Osteoblast (primary cell): Measurements from ENCODE around the gene ZDHHC18. TPM values are rescaled to one million over a fixed set of nuclear protein-coding genes. Genes with fewer than 3 reads are reported as not detected.
"Not testable (repeated sequence)": the region's sequence is repeated elsewhere in the genome, so short reads cannot be mapped to it uniquely, and the experiment has no call there.

Experiments used
- DNase-seq: peaks from one replicate; pipeline ENCODE4 v3.0.0; 2011; ENCODE audit warnings: low spot score, mixed read lengths; ENCODE audit not compliant: insufficient read length; ENCODE audit errors: missing footprints
- H2AFZ ChIP-seq: 2 replicates; pipeline ENCODE4 v1.6.0; 2011; ENCODE audit warnings: mild to moderate bottlenecking, low read length
- H3K27ac ChIP-seq: 2 replicates; pipeline ENCODE4 v1.5.1; 2011; ENCODE audit warnings: mild to moderate bottlenecking, low read depth, low read length, moderate library complexity
- H3K27me3 ChIP-seq: 2 replicates; pipeline ENCODE4 v1.6.0; 2012; ENCODE audit warnings: mild to moderate bottlenecking, control low read depth, inconsistent platforms, low read length, moderate library complexity; ENCODE audit not compliant: insufficient read depth
- H3K36me3 ChIP-seq: 2 replicates; pipeline ENCODE4 v1.5.1; 2011; ENCODE audit warnings: mild to moderate bottlenecking, low read length, control low read depth, moderate library complexity; ENCODE audit not compliant: insufficient read depth
- H3K4me1 ChIP-seq: 2 replicates; pipeline ENCODE4 v1.5.1; 2011; ENCODE audit warnings: mild to moderate bottlenecking, low read length, control low read depth, moderate library complexity; ENCODE audit not compliant: insufficient read depth
- H3K4me2 ChIP-seq: 2 replicates; pipeline ENCODE4 v1.6.0; 2011; ENCODE audit warnings: mild to moderate bottlenecking, low read length; ENCODE audit not compliant: insufficient read depth
- H3K4me3 ChIP-seq: fragments of 200-600 bp; sonication (generic); 3 replicates; pipeline ENCODE4 v1.5.1; 2012; ENCODE audit warnings: mild to moderate bottlenecking, low read length, inconsistent platforms; ENCODE audit not compliant: insufficient read depth
- H3K79me2 ChIP-seq: 2 replicates; pipeline ENCODE4 v1.6.0; 2012; ENCODE audit warnings: mild to moderate bottlenecking, low read length, control low read depth, inconsistent platforms; ENCODE audit not compliant: insufficient read depth
- H3K9me3 ChIP-seq: 2 replicates; pipeline ENCODE4 v1.5.1; 2011; ENCODE audit warnings: low read depth, low read length, control low read depth
- H4K20me1 ChIP-seq: 2 replicates; pipeline ENCODE4 v1.6.0; 2012; ENCODE audit warnings: mild to moderate bottlenecking, low read length, control low read depth; ENCODE audit not compliant: insufficient read depth
- total RNA-seq: library from RNA; depleted of rRNA; stranded (reverse); fragments of >200 nt; gene quantifications from 2 replicates; pipeline ENCODE4 v1.2.3, GENCODE V29; 2012
- TF ChIP-seq, protein P1 (sequence below): IDR thresholded peaks from 2 replicates; pipeline ENCODE4 v1.5.1; 2011; ENCODE audit warnings: mild to moderate bottlenecking, low read depth, low read length, moderate library complexity; ENCODE audit errors: extremely low read depth

The ZDHHC18 gene
- total RNA-seq, 1 donor: 7.6 TPM

DNA sequence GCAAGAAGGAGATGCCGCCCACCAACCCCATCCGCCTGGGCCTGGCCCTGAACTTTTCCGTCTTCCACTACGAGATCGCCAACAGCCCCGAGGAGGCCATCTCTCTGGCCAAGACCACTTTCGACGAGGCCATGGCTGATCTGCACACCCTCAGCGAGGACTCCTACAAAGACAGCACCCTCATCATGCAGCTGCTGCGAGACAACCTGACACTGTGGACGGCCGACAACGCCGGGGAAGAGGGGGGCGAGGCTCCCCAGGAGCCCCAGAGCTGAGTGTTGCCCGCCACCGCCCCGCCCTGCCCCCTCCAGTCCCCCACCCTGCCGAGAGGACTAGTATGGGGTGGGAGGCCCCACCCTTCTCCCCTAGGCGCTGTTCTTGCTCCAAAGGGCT lies 37.2 kb downstream of the ZDHHC18 start:
- Histone ChIP-seq H3K79me2 (no peaks in the 10 kb centered on the region), H2AFZ (no peak overlapping the region), H3K27ac (no peak overlapping the region), H3K4me2 (peak overlapping the region; percentile 97), H3K27me3 (no peaks in the 10 kb centered on the region), H3K9me3 (no peaks in the 10 kb centered on the region), H4K20me1 (no peaks in the 10 kb centered on the region), H3K36me3 (no peaks in the 10 kb centered on the region), H3K4me3 (peak overlapping the region; percentile 86), H3K4me1 (peaks cover 23% of the 10 kb centered on the region)
- no peak for DNase-seq
- TF ChIP-seq, protein P1, sequence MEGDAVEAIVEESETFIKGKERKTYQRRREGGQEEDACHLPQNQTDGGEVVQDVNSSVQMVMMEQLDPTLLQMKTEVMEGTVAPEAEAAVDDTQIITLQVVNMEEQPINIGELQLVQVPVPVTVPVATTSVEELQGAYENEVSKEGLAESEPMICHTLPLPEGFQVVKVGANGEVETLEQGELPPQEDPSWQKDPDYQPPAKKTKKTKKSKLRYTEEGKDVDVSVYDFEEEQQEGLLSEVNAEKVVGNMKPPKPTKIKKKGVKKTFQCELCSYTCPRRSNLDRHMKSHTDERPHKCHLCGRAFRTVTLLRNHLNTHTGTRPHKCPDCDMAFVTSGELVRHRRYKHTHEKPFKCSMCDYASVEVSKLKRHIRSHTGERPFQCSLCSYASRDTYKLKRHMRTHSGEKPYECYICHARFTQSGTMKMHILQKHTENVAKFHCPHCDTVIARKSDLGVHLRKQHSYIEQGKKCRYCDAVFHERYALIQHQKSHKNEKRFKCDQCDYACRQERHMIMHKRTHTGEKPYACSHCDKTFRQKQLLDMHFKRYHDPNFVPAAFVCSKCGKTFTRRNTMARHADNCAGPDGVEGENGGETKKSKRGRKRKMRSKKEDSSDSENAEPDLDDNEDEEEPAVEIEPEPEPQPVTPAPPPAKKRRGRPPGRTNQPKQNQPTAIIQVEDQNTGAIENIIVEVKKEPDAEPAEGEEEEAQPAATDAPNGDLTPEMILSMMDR: no peak

DNA sequence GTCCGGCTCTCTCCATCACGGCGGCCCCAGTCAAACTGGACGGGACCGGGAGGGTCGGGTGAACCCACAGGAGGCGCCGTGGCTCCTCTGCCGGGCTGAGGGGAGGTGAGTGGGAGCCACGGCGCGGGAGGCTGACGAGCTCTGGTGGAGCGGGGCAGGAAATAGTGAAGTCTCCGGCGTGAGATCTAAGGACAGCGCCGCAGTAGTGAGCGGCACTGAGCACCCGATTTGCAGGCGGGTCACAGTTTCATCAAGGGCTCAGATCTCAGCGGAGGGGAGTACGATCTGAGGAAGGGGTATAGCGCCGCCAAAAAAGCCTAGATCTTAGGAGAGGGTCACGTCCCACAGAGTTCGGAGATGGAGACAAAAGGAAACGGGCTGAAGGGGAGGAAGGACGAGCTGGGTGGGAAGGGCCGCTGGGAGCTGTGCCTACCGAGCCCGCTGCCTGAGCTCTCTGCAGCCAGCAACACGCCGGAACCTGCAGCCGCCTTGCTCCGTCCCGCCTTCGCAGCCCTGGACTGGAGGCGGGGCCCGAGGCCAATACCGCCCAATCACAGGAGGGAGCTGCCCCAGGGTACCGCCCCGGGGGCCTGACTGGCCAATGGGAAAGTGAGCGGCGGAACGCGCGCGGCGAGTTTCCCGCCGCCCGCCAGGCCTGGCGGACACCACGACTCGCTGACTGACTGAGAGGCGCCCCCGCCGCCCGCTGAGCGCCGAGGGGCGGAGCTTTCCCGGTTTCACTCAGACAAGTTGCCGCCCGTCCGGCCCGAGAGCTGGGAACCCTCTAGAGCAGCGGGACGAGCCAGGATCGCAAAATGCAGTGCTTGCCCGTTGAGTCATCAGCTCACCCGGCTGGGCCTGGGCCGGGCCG lies 38.4 kb downstream of the ZDHHC18 start:
- Histone ChIP-seq H3K4me1 (peaks cover 23% of the 10 kb centered on the region), H3K27ac (peak overlapping the region; percentile 91), H3K27me3 (no peaks in the 10 kb centered on the region), H3K9me3 (no peaks in the 10 kb centered on the region), H3K79me2 (no peaks in the 10 kb centered on the region), H3K36me3 (no peaks in the 10 kb centered on the region), H2AFZ (peak overlapping the region; percentile 97), H3K4me2 (peak overlapping the region; percentile 97), H3K4me3 (peak overlapping the region; percentile 86), H4K20me1 (no peaks in the 10 kb centered on the region)
- peak; percentile 98 for DNase-seq
- TF ChIP-seq, protein P1: no peak

DNA sequence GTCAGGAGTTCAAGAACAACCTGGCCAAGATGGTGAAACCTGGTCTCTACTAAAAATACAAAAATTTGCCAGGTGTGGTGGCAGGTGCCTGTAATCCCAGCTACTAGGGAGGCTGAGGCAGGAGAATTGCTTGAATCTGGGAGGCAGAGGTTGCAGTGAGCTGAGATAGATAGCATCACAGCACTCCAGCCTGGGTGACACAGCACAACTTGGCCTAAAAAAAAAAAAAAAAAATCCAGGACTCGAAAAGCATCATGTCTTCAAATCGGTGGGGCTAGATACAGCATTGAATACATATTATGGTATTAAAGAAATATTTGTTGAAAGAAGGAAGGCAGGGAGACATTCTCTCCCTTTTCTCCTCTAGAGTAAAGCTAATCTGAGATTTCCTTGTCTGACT lies 46.6 kb downstream of the ZDHHC18 start:
- H3K4me3 ChIP-seq, H3K9me3 ChIP-seq, H3K4me1 ChIP-seq, H3K27me3 ChIP-seq, H3K79me2 ChIP-seq, H4K20me1 ChIP-seq, H3K4me2 ChIP-seq, H2AFZ ChIP-seq, H3K27ac ChIP-seq: not testable (repeated sequence)
- peak; percentile 49 for DNase-seq
- H3K36me3 ChIP-seq: peaks cover 23% of the 10 kb centered on the region

DNA sequence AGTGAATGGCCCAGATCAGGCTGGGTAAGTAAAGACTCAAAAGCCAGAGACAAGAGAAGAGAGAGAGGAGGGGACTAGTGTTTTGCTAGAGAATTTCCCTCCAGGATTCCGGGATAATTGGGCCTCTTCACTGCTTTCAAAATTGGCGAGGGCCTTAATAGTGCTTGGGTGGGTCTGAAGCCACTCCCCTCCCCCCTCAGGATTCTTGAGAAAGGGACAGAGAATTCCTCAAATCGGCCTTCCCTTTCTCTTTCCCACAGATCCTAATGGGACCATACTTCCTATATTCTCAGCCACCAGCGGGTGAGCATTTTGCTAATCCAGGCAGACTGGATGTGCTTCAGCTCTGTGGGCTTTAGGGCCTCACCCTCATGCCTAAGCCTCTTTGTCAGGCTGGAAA lies 48.4 kb downstream of the ZDHHC18 start:
- no peak for DNase-seq
- TF ChIP-seq, protein P1: no peak
- Histone ChIP-seq H3K4me3 (no peak overlapping the region), H3K79me2 (peaks cover 2% of the 10 kb centered on the region), H3K36me3 (peaks cover 37% of the 10 kb centered on the region), H3K9me3 (no peaks in the 10 kb centered on the region), H3K27ac (no peak overlapping the region), H3K27me3 (no peaks in the 10 kb centered on the region), H3K4me1 (no peaks in the 10 kb centered on the region), H2AFZ (no peak overlapping the region), H4K20me1 (no peaks in the 10 kb centered on the region), H3K4me2 (no peak overlapping the region)
